SJSA1 (cell line): ENCODE results near the gene DSG4. TPM values are rescaled to one million over a fixed set of nuclear protein-coding genes. Genes with fewer than 3 reads are reported as not detected.

Experiments used
- DNase-seq, 2 experiments: peaks; one replicate each; pipeline ENCODE4 v3.0.0-alpha.2; 2015 to 2020; ENCODE audit warnings: low spot score in 2 of 2, low read depth in 1 of 2
- H3K27ac ChIP-seq: fragments of 250-450 bp; sonication (Bioruptor Pico); 2 replicates; pipeline ENCODE4 v1.5.1; 2020; ENCODE audit warnings: mild to moderate bottlenecking, moderate library complexity
- H3K27me3 ChIP-seq: fragments of 250-450 bp; sonication (Bioruptor Pico); replicated peaks from 2 replicates; pipeline ENCODE4 v1.5.1; 2020; ENCODE audit warnings: mild to moderate bottlenecking, moderate library complexity
- H3K36me3 ChIP-seq: fragments of 250-450 bp; sonication (Bioruptor Pico); 2 replicates; pipeline ENCODE4 v1.5.1; 2020; ENCODE audit warnings: mild to moderate bottlenecking
- H3K4me1 ChIP-seq: fragments of 250-450 bp; sonication (Bioruptor Pico); replicated peaks from 2 replicates; pipeline ENCODE4 v1.6.1; 2021; ENCODE audit warnings: mild to moderate bottlenecking
- H3K4me3 ChIP-seq: fragments of 250-450 bp; sonication (Bioruptor Pico); 2 replicates; pipeline ENCODE4 v1.5.1; 2020; ENCODE audit warnings: mild to moderate bottlenecking
- H3K9me3 ChIP-seq: fragments of 250-450 bp; sonication (Bioruptor Pico); replicated peaks from 2 replicates; pipeline ENCODE4 v1.5.1; 2020; ENCODE audit warnings: mild to moderate bottlenecking
- total RNA-seq: library from RNA; depleted of rRNA; stranded (reverse); fragments of >200 nt; shearing (Covaris generic); gene quantifications from 2 replicates; pipeline ENCODE4 v1.2.3, GENCODE V29; 2014; rRNA removed

The DSG4 gene
- total RNA-seq, 1 experiment from 2014 or later, result not detected

DNA sequence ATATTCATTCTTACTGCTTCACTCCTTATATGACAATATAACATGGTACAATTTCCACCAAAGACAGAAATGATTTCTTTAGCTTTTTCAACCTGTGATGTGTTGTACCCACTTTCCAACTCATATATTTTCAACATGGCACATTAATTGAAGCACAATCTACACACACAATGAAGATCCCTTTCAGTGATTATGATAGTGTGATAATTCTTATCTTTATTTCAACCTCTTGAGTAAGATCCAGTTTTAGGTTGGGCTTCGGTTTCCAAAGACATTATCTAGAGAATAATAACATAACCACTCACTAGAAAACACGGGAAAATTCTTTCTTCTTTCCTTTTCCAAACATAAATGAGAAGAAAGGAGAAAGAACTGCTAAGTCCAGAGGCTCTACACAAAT, 67.6 kb downstream of the DSG4 start:
- Histone ChIP-seq H3K4me3 (no peak overlapping the region), H3K27me3 (peaks cover 8% of the 10 kb centered on the region; the same call in 1 of the 2 replicates), H3K4me1 (no peaks in the 10 kb centered on the region), H3K36me3 (no peaks in the 10 kb centered on the region), H3K27ac (no peak overlapping the region), H3K9me3 (no peaks in the 10 kb centered on the region)
- DNase-seq, result no peak

DNA sequence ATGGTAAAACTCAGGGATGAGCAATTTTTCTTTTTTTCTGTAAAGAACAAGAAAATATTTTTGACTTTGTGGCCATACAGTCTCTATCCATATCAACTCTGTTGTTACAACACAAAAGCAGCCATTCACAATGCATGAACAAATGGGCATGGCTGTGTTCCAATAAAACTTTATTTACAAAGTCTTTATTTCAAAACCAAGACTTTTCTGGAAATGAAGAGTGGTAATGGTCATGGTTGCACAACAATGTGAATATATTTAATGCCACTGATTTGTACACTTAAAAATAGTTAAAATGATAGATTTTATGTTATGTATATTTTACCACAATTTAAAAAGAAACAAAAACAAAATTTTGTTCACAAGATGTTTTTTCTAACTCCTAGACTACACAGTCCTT, 69.3 kb downstream of the DSG4 start:
- H3K4me1 ChIP-seq, result no peaks in the 10 kb centered on the region; the same call in 1 of the 2 replicates
- DNase-seq, result no peak
- H3K27me3 ChIP-seq, result peaks cover 8% of the 10 kb centered on the region; the same call in 1 of the 2 replicates
- H3K4me3 ChIP-seq, result no peak overlapping the region
- H3K27ac ChIP-seq, result no peak overlapping the region
- no peaks in the 10 kb centered on the region for H3K36me3 ChIP-seq
- no peaks in the 10 kb centered on the region for H3K9me3 ChIP-seq

DNA sequence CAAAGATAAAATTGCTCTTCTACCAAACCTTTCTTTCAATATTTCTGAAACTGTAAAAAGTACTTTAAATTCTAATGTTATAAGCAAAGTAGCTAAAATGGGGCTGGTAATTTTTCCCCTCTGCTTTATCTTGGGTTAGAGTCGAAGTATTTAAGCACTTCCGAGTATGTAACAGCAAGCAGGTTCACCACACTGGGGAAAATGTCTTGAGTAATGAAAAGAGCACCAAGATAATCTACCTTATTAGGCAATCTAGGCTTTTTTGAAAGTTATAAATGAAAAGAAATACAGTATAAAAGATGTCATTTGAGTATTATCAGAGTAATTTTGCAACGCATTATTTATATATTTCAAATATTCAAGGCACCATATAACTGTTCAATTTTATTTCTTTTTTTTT, 70.3 kb downstream of the DSG4 start:
- no peak for DNase-seq
- Histone ChIP-seq H3K27ac (no peak overlapping the region), H3K4me3 (no peak overlapping the region), H3K27me3 (peaks cover 5% of the 10 kb centered on the region; the same call in 1 of the 2 replicates), H3K4me1 (no peaks in the 10 kb centered on the region; the same call in 1 of the 2 replicates), H3K9me3 (no peaks in the 10 kb centered on the region), H3K36me3 (no peaks in the 10 kb centered on the region)

DNA sequence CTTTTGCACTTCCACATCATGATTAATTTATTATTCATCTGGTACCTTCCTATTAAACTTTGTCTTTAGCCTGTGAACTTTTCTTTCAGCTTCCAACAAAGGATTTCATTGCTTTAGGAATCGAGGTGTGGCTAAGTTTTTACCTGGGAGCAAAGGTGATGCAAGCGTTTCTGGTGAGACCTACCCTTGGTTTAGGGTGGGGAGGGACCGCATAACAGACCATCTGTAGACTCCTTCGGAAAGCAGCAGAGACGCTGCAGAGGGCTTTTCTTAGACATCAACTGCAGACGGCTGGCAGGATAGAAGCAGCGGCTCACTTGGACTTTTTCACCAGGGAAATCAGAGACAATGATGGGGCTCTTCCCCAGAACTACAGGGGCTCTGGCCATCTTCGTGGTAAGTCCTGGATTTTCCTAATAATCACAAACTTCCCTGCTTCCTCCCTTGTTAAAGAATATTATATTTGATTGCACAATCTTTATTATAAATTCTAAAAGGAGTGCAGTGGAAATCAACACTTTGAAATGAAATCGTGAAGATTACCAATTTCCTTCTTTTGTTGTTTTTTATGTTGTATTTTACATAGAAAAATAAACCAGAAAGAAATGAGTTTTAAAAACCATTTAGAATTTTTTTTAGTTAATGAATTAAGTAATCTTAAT, 71.1 kb downstream of the DSG4 start, which contains the start of gene DSG3:
Gene DSG3, plus strand, starts transcription at position 212 of the 662 bp plus-strand sequence. Its CDS starts 137 bp downstream, at position 349.
- no peak for DNase-seq
- Histone ChIP-seq H3K36me3 (no peaks in the 10 kb centered on the region), H3K9me3 (no peaks in the 10 kb centered on the region), H3K4me3 (no peak within 1 kb of the TSS), H3K27me3 (no peaks in the 10 kb centered on the region; the same call in 1 of the 2 replicates), H3K4me1 (no peaks in the 10 kb centered on the region; the same call in 1 of the 2 replicates), H3K27ac (no peak within 1 kb of the TSS)

DNA sequence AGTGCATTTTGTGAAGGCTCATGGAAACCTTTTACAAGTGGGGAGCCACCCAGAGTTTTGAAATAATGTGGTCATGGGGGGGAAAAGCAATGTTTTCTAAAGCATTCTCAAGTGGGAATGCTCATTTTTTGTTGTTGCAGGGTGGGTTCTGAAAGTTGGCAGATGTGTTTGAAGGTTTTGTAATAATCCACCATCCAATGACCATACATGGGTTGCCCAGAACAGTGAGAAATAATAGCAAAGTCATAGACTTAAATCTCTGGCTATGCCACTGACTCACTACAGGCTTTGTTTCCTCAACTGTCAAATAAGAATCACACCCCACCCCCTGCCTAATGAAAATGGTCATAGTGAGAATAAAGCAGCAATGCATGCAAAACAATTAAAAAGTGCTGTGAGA, 73.8 kb downstream of the DSG4 start:
- DNase-seq, result no peak
- Histone ChIP-seq H3K9me3 (no peaks in the 10 kb centered on the region), H3K27ac (no peak overlapping the region), H3K4me3 (no peak overlapping the region), H3K27me3 (no peaks in the 10 kb centered on the region), H3K4me1 (peaks cover 8% of the 10 kb centered on the region), H3K36me3 (no peaks in the 10 kb centered on the region)

DNA sequence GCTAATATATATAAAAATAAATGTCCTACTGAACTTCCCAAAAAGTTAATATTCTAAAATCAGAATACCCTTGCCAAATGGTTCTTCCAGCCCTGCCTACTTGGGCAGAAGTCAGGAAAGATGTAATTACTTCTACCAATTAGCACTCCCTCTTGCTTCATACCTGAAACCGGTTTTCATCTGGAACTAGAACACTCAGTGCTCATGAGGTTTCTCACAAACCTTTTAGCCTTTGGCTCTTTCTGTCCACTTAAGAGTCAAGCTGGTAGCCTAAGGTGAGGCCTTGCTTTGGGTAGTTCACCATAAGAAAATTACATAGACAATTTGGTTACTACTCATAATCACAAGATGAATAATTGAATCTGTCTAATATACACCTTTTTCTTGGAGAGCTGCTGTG, 75.0 kb downstream of the DSG4 start:
- H3K36me3 ChIP-seq, result no peaks in the 10 kb centered on the region
- no peak overlapping the region for H3K4me3 ChIP-seq
- no peak for DNase-seq
- H3K27me3 ChIP-seq, result no peaks in the 10 kb centered on the region
- no peaks in the 10 kb centered on the region for H3K9me3 ChIP-seq
- H3K4me1 ChIP-seq, result peaks cover 8% of the 10 kb centered on the region
- no peak overlapping the region for H3K27ac ChIP-seq

DNA sequence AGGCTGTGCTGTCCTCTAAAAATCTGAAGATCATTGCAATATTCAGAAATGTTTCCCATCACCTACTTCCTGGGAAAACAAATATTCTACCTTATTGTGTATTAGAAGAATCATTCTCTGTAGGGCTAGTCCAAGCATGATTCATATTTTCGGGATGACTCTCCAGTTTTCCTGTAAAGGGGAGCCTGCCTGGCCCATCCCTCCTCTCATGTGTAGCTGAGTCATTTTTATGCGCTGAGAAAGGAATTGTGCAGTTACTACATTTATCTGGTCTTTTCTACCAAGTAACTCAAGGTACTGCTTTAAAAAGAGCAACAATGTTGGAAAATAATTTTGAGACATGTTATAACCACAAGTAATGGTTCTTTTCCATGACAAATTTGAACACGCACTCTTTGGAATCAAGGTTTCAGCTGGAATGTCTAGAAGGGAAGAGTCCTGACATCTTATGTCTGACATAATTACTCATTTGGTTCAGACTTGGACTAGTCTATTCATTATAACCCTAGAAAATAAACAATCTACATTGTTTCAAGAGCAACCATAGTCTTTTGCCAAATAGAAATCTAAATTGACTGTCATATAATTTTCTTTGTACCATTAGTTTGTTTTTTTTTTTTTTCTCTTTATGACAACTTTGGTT, 77.6 kb downstream of the DSG4 start:
- no peaks in the 10 kb centered on the region for H3K36me3 ChIP-seq
- H3K27ac ChIP-seq, result peak overlapping the region; percentile 75
- H3K4me1 ChIP-seq, result peaks cover 8% of the 10 kb centered on the region
- H3K4me3 ChIP-seq, result no peak overlapping the region
- DNase-seq, result peak; percentile 66 to 85
- H3K27me3 ChIP-seq, result no peaks in the 10 kb centered on the region
- no peaks in the 10 kb centered on the region for H3K9me3 ChIP-seq

Other genes starting within 250 kb of the DSG4 start
- gene DSC1, start 213.9 kb upstream of the DSG4 start, total RNA-seq, result not detected in 2 replicates
- not detected in 2 replicates for gene DSG1, start 58.6 kb upstream of the DSG4 start, total RNA-seq
- gene DSG3, start 71.0 kb downstream of the DSG4 start, total RNA-seq, result not detected in 2 replicates
- 48.2 and 65.5 TPM in 2 replicates for gene DSG2, start 121.4 kb downstream of the DSG4 start, total RNA-seq
- gene TTR, start 215.1 kb downstream of the DSG4 start, total RNA-seq, result not detected in 2 replicates